Adrenal gland (tissue), 5 donors: ENCODE data around the gene LRP10.

Experiments
- CTCF ChIP-seq, 6 experiments: fragments of 450-650 bp in 4 of 6; fragments of 200-600 bp in 2 of 6; sonication (generic) in 1 of 6; IDR thresholded peaks; 1 replicate in 5 of 6; 2 replicates in 1 of 6; pipeline versions ENCODE4 v1.5.1 to v1.8.0; 2016 to 2021; ENCODE audit warnings: antibody characterized with exemption in 6 of 6, mild to moderate bottlenecking in 2 of 6, moderate library complexity in 1 of 6
- POLR2A ChIP-seq, 2 donors: fragments of 450-650 bp; IDR thresholded peaks; one replicate each; pipeline ENCODE4 v1.6.1; 2017; ENCODE audit warnings: antibody characterized with exemption in 2 of 2, mild to moderate bottlenecking in 2 of 2, moderate library complexity in 1 of 2
- donor health status: DM: no; HTN: no; CAD: no.

- TF ChIP-seq POLR2A (IDR thresholded peaks at IDR 0.05): no peak
- no peak for TF ChIP-seq CTCF (IDR thresholded peaks at IDR 0.05)
Observed at GRCh38 chr14:22841769-22842168, 29.8 kb upstream of the LRP10 start.
